Ascending aorta (tissue), 2 donors: ENCODE data around the gene ASPA. TPM values are rescaled to one million over a fixed set of nuclear protein-coding genes. Genes with fewer than 3 reads are reported as not detected.
A peak's percentile ranks its signal among the peaks of the same experiment; 100 is the strongest.

Source experiments
- DNase-seq, 2 donors: peaks; one replicate each; pipeline ENCODE4 v3.0.0-alpha.2; 2019; ENCODE audit warnings: low spot score in 2 of 2
- H3K27ac ChIP-seq, 2 donors: fragments of 200-600 bp; sonication (generic); one replicate each; pipeline ENCODE4 v1.5.1; 2016 to 2017; ENCODE audit warnings: mild to moderate bottlenecking in 1 of 2
- H3K27me3 ChIP-seq: fragments of 200-600 bp; sonication (generic); one replicate; pipeline ENCODE4 v1.5.1; 2017
- H3K36me3 ChIP-seq, 2 donors: fragments of 200-600 bp; sonication (generic); one replicate each; pipeline ENCODE4 v1.5.1; 2016
- H3K4me1 ChIP-seq, 2 donors: fragments of 200-600 bp; sonication (generic); one replicate each; pipeline ENCODE4 v1.5.1; 2016 to 2017; ENCODE audit warnings: mild to moderate bottlenecking in 1 of 2
- H3K4me3 ChIP-seq, 2 donors: fragments of 200-600 bp; sonication (generic); one replicate each; pipeline ENCODE4 v1.5.1; 2016 to 2017; ENCODE audit warnings: mild to moderate bottlenecking in 1 of 2
- H3K9me3 ChIP-seq, 2 donors: fragments of 200-600 bp; sonication (generic); one replicate each; pipeline ENCODE4 v1.5.1; 2016
- CTCF ChIP-seq, 3 experiments: fragments of 200-600 bp in 2 of 3; fragments of 450-650 bp in 1 of 3; sonication (generic) in 2 of 3; IDR thresholded peaks; one replicate each; pipeline ENCODE4 v1.5.1; 2016 to 2019; ENCODE audit warnings: antibody characterized with exemption in 3 of 3, mild to moderate bottlenecking in 1 of 3, moderate library complexity in 1 of 3
- intact Hi-C: fragments of 100-400 bp; cut with DNase I; formaldehyde crosslinking; loops from one replicate; pipeline ENCODE4 v1.15.1; 2023
- total RNA-seq: library from RNA; depleted of rRNA; stranded (reverse); fragments of >200 nt; gene quantifications from one replicate; pipeline ENCODE4 v1.1.0, GENCODE V29; 2016

The ASPA gene
- total RNA-seq, 1 donor from 2014 or later: 0.11 TPM

GRCh38 chr17:3524024-3524423, 48.2 kb downstream of the ASPA start:
- Histone ChIP-seq H3K4me3 (no peak overlapping the region), H3K9me3 (no peaks in the 10 kb centered on the region), H3K4me1 (no peaks in the 10 kb centered on the region), H3K27me3 (no peaks in the 10 kb centered on the region), H3K27ac (no peak overlapping the region), H3K36me3 (no peaks in the 10 kb centered on the region)
- peak in 1 of 2 donors; percentile 30 for DNase-seq
- TF ChIP-seq CTCF (IDR thresholded peaks at IDR 0.05): no peak
- intact Hi-C loops: no loop called here

- Histone ChIP-seq H3K4me1 (no peaks in the 10 kb centered on the region), H3K36me3 (no peaks in the 10 kb centered on the region), H3K9me3 (no peaks in the 10 kb centered on the region), H3K27ac (no peak overlapping the region), H3K4me3 (no peak overlapping the region), H3K27me3 (no peaks in the 10 kb centered on the region)
- intact Hi-C loops: no loop called here
- DNase-seq: no peak
- no peak for TF ChIP-seq CTCF (IDR thresholded peaks at IDR 0.05)
These were observed 50.7 kb downstream of the ASPA start for GRCh38 chr17:3526491-3526890.

- Histone ChIP-seq H3K36me3 (no peaks in the 10 kb centered on the region), H3K4me3 (no peak overlapping the region), H3K4me1 (no peaks in the 10 kb centered on the region), H3K27me3 (no peaks in the 10 kb centered on the region), H3K9me3 (no peaks in the 10 kb centered on the region), H3K27ac (no peak overlapping the region)
- no peak for TF ChIP-seq CTCF (IDR thresholded peaks at IDR 0.05)
- intact Hi-C loops: no loop called here
- DNase-seq: peak in 1 of 2 donors; percentile 54
These were observed 51.2 kb downstream of the ASPA start for GRCh38 chr17:3526971-3527370.

GRCh38 chr17:3527468-3527867, 51.7 kb downstream of the ASPA start:
- Histone ChIP-seq H3K27ac (no peak overlapping the region), H3K27me3 (no peaks in the 10 kb centered on the region), H3K9me3 (no peaks in the 10 kb centered on the region), H3K36me3 (no peaks in the 10 kb centered on the region), H3K4me1 (no peaks in the 10 kb centered on the region), H3K4me3 (no peak overlapping the region)
- no peak for TF ChIP-seq CTCF (IDR thresholded peaks at IDR 0.05)
- intact Hi-C loops: no loop called here
- DNase-seq: no peak

GRCh38 chr17:3527896-3528295, 52.1 kb downstream of the ASPA start:
- DNase-seq: peak in 1 of 2 donors; percentile 34
- intact Hi-C loops: no loop called here
- Histone ChIP-seq H3K9me3 (no peaks in the 10 kb centered on the region), H3K27ac (no peak overlapping the region), H3K27me3 (no peaks in the 10 kb centered on the region), H3K4me1 (no peaks in the 10 kb centered on the region), H3K4me3 (no peak overlapping the region), H3K36me3 (no peaks in the 10 kb centered on the region)
- no peak for TF ChIP-seq CTCF (IDR thresholded peaks at IDR 0.05)

- no peaks in the 10 kb centered on the region for H3K4me1 ChIP-seq
- no peak for TF ChIP-seq CTCF (IDR thresholded peaks at IDR 0.05)
- H3K9me3 ChIP-seq: no peaks in the 10 kb centered on the region
- intact Hi-C loops: no loop called here
- no peaks in the 10 kb centered on the region for H3K36me3 ChIP-seq
- H3K27ac ChIP-seq: no peak overlapping the region
- DNase-seq: no peak
- no peak overlapping the region for H3K4me3 ChIP-seq
- H3K27me3 ChIP-seq: no peaks in the 10 kb centered on the region
These were observed 52.6 kb downstream of the ASPA start for GRCh38 chr17:3528403-3528851.
